T-helper 2 cell treated with Interferon-gamma antibody and Interleukin-4, amounts not matched to agents 5 μg/mL and 100 μg/mL, for 36 hours (primary cell): ENCODE results near the gene KNDC1.
"Not testable (repeated sequence)": the region's sequence is repeated elsewhere in the genome, so short reads cannot be mapped to it uniquely, and the experiment has no call there.

ENCODE experiments used
- DNase-seq: peaks from one replicate; pipeline ENCODE4 v3.0.0; 2021; ENCODE audit warnings: low spot score
- H3K27ac Mint-ChIP-seq: one replicate; pipeline ENCODE4 v1.8.0; 2021; ENCODE audit warnings: mild to moderate bottlenecking, mixed read lengths
- H3K27me3 Mint-ChIP-seq: one replicate; pipeline ENCODE4 v1.8.0; 2021; ENCODE audit warnings: low read depth, mixed read lengths
- H3K36me3 Mint-ChIP-seq: one replicate; pipeline ENCODE4 v1.8.0; 2021; ENCODE audit warnings: low read depth, mixed read lengths
- H3K4me1 Mint-ChIP-seq: one replicate; pipeline ENCODE4 v1.8.0; 2021; ENCODE audit warnings: low read depth, mixed read lengths
- H3K4me3 Mint-ChIP-seq: one replicate; pipeline ENCODE4 v1.8.0; 2022; ENCODE audit warnings: mild to moderate bottlenecking, moderate library complexity, mixed read lengths
- H3K9me3 Mint-ChIP-seq: one replicate; pipeline ENCODE4 v1.8.0; 2021; ENCODE audit warnings: mixed read lengths

Gene KNDC1

GRCh38 chr10:133141958-133142340, 18.1 kb upstream of the KNDC1 start:
- DNase-seq, result no peak
- H3K27ac Mint-ChIP-seq, result no peak overlapping the region
- H3K4me3 Mint-ChIP-seq, result no peak overlapping the region
- peaks cover 13% of the 10 kb centered on the region for H3K27me3 Mint-ChIP-seq
- peaks cover 6% of the 10 kb centered on the region for H3K4me1 Mint-ChIP-seq
- no peaks in the 10 kb centered on the region for H3K9me3 Mint-ChIP-seq
- H3K36me3 Mint-ChIP-seq, result no peaks in the 10 kb centered on the region

- Mint-ChIP-seq H3K36me3 (no peaks in the 10 kb centered on the region), H3K4me3 (no peak overlapping the region), H3K9me3 (peaks cover 5% of the 10 kb centered on the region), H3K27ac (no peak overlapping the region), H3K27me3 (peaks cover 17% of the 10 kb centered on the region), H3K4me1 (peaks cover 6% of the 10 kb centered on the region)
- DNase-seq, result no peak
These were observed 17.4 kb upstream of the KNDC1 start for GRCh38 chr10:133142523-133143199.

- no peak overlapping the region for H3K27ac Mint-ChIP-seq
- no peaks in the 10 kb centered on the region for H3K36me3 Mint-ChIP-seq
- H3K4me1 Mint-ChIP-seq, result peaks cover 6% of the 10 kb centered on the region
- H3K9me3 Mint-ChIP-seq, result peaks cover 5% of the 10 kb centered on the region
- peaks cover 21% of the 10 kb centered on the region for H3K27me3 Mint-ChIP-seq
- H3K4me3 Mint-ChIP-seq, result no peak overlapping the region
- DNase-seq, result no peak
These were observed 16.9 kb upstream of the KNDC1 start for GRCh38 chr10:133143200-133143533.

DNA sequence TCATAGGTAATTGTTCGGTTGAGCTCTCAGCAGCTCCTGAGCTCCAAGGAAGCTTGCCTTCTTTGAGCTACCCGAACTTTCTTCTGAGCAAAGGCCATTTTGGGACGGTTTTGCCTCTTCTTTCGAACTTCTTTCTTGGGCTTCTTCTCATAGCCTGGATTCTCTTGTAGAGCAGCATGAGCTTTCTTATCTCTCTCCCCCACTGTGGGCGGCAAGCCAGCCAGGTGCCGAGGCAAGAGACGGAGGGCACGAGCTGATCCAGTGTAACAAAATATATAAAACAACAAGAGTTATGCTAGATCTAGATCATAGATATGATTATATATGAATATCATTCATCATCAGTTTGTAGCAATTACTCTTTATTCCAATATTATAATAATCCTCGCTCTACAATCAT, 16.5 kb upstream of the KNDC1 start:
- H3K4me1 Mint-ChIP-seq, result peaks cover 6% of the 10 kb centered on the region
- DNase-seq, result no peak
- no peak overlapping the region for H3K27ac Mint-ChIP-seq
- peaks cover 5% of the 10 kb centered on the region for H3K9me3 Mint-ChIP-seq
- no peaks in the 10 kb centered on the region for H3K36me3 Mint-ChIP-seq
- peaks cover 21% of the 10 kb centered on the region for H3K27me3 Mint-ChIP-seq
- no peak overlapping the region for H3K4me3 Mint-ChIP-seq

- Mint-ChIP-seq H3K27ac (no peak overlapping the region), H3K4me3 (no peak overlapping the region), H3K4me1 (peaks cover 6% of the 10 kb centered on the region), H3K27me3 (peaks cover 21% of the 10 kb centered on the region), H3K36me3 (no peaks in the 10 kb centered on the region), H3K9me3 (peaks cover 8% of the 10 kb centered on the region)
- no peak for DNase-seq
These were observed 15.2 kb upstream of the KNDC1 start for GRCh38 chr10:133144771-133145170.

GRCh38 chr10:133150226-133150625, 9.8 kb upstream of the KNDC1 start:
- Mint-ChIP-seq H3K4me3 (no peak overlapping the region), H3K4me1 (no peaks in the 10 kb centered on the region), H3K36me3 (no peaks in the 10 kb centered on the region), H3K27me3 (peaks cover 18% of the 10 kb centered on the region), H3K27ac (no peak overlapping the region), H3K9me3 (peaks cover 14% of the 10 kb centered on the region)
- no peak for DNase-seq

- no peak overlapping the region for H3K27ac Mint-ChIP-seq
- DNase-seq, result no peak
- peaks cover 14% of the 10 kb centered on the region for H3K9me3 Mint-ChIP-seq
- H3K4me3 Mint-ChIP-seq, result no peak overlapping the region
- H3K4me1 Mint-ChIP-seq, result no peaks in the 10 kb centered on the region
- H3K27me3 Mint-ChIP-seq, result peaks cover 17% of the 10 kb centered on the region
- no peaks in the 10 kb centered on the region for H3K36me3 Mint-ChIP-seq
These were observed 9.4 kb upstream of the KNDC1 start for GRCh38 chr10:133150656-133151055.

DNA sequence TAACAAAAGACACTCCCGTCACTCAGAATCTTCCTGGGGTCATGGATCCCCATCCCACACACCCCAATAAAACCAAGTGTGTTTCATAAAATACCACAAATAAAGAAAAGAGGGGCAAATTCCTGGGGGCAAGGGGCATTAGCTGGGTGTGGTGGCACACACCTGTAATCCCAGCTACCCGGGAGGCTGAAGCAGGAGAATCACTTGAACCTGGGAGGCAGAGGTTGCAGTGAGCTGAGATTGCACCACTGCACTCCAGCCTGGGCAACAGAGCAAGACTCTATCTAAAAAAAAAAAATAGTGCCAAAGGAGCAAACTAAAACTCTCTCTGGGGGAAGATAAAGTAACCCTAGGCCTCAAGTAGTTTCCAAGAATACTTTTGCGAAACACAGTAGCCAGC, 8.9 kb upstream of the KNDC1 start:
- H3K27me3 Mint-ChIP-seq, result peaks cover 17% of the 10 kb centered on the region

DNA sequence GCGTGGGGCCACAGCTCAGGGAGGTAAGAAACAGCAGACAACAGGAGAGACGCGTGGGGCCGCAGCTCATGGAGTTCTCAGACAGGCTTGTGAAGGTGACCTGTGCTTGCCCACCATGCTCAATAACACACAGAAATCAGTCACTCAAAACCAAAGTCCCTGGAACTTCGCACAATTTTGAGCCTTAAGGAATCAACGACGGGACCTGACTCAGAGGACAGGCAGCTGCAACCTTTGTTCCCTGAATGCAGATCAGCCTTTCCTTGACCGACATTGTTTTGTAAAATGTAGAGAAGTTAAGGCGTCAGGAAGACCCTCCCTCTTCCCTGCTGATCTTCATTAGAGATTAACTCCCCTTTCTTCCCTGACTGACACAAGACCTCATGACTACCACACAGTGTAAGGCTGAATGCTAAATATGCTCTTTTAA, 8.5 kb upstream of the KNDC1 start:
- peaks cover 14% of the 10 kb centered on the region for H3K9me3 Mint-ChIP-seq
- H3K27me3 Mint-ChIP-seq, result peaks cover 12% of the 10 kb centered on the region

More for the DNA sequence above, 8.9 kb upstream of the KNDC1 start:
- peaks cover 14% of the 10 kb centered on the region for H3K9me3 Mint-ChIP-seq
- not testable (repeated sequence) for H3K4me1 Mint-ChIP-seq, H3K27ac Mint-ChIP-seq, H3K4me3 Mint-ChIP-seq, H3K36me3 Mint-ChIP-seq, DNase-seq

DNA sequence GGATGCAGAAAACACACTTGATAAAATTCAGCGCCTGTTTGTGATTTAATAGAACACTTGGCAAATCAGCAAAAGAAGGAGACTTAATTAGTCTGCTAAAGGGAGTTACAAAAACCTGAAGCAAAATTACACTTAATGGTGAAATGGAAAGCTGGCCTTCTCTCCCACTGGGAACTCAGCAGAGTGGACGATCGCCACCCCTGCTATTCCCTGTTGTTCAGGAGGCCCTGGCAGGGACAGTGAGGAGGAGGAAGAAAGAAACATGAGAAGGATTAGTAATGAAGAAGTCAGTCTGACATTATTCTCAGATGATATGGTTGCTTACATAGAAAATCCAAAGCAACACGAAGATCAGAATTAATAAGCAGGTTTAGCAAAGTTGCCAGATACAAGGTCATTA, 5.6 kb upstream of the KNDC1 start:
- H3K27me3 Mint-ChIP-seq, result no peaks in the 10 kb centered on the region

More for the DNA sequence above, 8.5 kb upstream of the KNDC1 start:
- Mint-ChIP-seq H3K4me3 (no peak overlapping the region), H3K36me3 (no peaks in the 10 kb centered on the region), H3K4me1 (no peaks in the 10 kb centered on the region), H3K27ac (no peak overlapping the region)
- DNase-seq, result no peak

DNA sequence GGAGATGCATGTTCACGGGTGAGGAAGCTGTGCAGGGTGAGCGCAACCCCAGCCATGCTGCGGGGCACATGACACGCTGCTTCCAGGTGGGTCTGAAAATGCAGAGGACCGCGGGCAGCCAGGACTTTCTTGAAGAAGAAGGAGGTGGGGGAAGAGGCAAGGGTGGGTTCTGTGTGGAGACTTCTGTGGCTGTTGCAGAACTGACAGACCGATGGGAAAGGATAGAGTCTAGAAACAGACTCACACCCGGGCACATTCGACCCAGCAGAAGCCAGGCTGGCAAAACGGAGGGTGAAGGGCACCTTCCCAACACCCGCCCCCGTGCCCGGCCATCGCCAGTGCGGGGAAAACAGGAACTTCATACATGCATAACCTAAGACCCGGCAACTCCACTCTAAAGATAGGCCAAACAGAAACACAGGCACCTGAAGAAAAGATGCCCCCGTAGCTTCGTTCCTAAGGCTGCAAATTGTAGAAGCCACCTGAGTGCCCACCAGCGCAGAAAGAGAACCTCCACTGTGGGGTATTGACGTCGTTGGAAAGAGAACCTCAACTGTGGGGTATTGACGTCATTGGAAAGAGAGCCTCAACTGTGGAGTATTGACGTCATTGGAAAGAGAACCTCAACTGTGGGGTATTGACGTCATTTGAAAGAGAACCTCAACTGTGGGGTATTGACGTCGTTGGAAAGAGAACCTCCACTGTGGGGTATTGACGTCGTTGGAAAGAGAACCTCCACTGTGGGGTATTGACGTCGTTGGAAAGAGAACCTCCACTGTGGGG, 4.8 kb upstream of the KNDC1 start:
- Mint-ChIP-seq H3K36me3 (no peaks in the 10 kb centered on the region), H3K9me3 (peaks cover 1% of the 10 kb centered on the region), H3K4me1 (no peaks in the 10 kb centered on the region), H3K27ac (no peak overlapping the region), H3K4me3 (no peak overlapping the region), H3K27me3 (no peaks in the 10 kb centered on the region)
- DNase-seq, result no peak

More for the DNA sequence above, 5.6 kb upstream of the KNDC1 start:
- Mint-ChIP-seq H3K27ac (no peak overlapping the region), H3K9me3 (peaks cover 9% of the 10 kb centered on the region), H3K4me3 (no peak overlapping the region), H3K4me1 (no peaks in the 10 kb centered on the region), H3K36me3 (no peaks in the 10 kb centered on the region)
- DNase-seq, result no peak

GRCh38 chr10:133156674-133157579, 3.1 kb upstream of the KNDC1 start:
- DNase-seq, result no peak
- no peak overlapping the region for H3K27ac Mint-ChIP-seq
- peaks cover 4% of the 10 kb centered on the region for H3K27me3 Mint-ChIP-seq
- no peak overlapping the region for H3K4me3 Mint-ChIP-seq
- H3K4me1 Mint-ChIP-seq, result no peaks in the 10 kb centered on the region
- no peaks in the 10 kb centered on the region for H3K36me3 Mint-ChIP-seq
- no peaks in the 10 kb centered on the region for H3K9me3 Mint-ChIP-seq

DNA sequence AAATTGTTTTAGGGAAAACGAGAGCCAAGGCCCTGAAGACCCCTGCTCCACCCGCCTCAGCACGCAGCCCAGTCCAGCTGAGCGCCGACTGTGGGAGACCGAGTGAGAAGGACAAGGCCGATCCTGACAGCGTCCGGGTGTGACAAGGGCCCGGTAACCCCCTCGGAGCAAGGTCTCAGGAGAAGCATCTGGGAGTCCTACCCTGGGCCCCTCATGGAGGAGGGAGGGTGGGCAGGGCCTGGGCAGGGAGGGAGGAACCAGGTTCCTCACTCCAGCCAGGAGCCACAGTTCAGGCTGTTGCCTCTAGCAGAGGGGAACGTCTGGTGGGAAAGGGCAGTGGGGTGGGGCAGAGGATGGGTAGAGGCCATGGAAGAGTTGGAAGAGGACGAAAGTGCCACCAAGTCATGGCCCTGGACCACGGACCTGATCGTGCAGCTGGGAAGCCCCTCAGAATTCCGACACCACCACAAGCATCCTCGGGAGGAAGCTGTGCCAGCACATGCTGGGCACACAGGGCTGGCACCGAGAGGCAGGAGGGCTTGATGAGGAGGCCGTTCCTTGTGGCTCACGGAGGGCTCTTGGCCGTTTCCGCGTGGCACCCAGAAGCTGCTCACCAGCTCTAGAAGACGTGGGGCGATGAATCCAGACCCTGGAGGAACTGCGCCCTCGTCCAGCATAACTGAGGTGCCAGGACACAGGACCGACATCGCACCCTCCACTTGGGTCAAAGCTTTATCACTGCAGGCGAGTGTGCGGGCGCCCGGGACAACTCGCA, 2.2 kb upstream of the KNDC1 start:
- H3K36me3 Mint-ChIP-seq, result no peaks in the 10 kb centered on the region
- no peak for DNase-seq
- no peaks in the 10 kb centered on the region for H3K4me1 Mint-ChIP-seq
- no peak overlapping the region for H3K4me3 Mint-ChIP-seq
- H3K27ac Mint-ChIP-seq, result no peak overlapping the region
- H3K9me3 Mint-ChIP-seq, result no peaks in the 10 kb centered on the region
- H3K27me3 Mint-ChIP-seq, result peaks cover 4% of the 10 kb centered on the region
